ENCODE data around the gene ST6GALNAC6. TPM values are rescaled to one million over a fixed set of nuclear protein-coding genes. Genes with fewer than 3 reads are reported as not detected.

ST6GALNAC6 gene
- total RNA-seq, 1 donor from 2014 or later: 48.9 TPM

DNA sequence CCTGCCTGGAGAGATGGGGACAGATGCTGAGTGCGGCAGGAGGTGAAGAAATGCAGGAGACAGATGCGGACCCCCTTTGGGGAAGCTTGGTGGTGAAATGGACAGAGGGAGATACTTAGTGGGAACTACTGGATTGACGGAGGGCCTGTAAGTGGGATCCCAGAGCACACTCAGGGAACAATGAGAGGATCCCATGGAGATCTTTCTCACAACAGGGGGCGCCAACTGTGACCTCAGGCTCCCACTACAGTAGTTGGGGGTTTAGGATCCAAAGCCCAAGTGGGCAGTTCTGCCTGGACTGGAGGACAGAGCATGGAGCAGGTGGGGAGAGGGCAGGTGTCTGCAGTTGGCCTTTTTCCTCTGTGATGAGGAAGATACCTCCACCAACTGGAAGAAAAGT is 34.8 kb upstream of the ST6GALNAC6 start:
- no peak for DNase-seq (ENCODE audit: low spot score)

DNA sequence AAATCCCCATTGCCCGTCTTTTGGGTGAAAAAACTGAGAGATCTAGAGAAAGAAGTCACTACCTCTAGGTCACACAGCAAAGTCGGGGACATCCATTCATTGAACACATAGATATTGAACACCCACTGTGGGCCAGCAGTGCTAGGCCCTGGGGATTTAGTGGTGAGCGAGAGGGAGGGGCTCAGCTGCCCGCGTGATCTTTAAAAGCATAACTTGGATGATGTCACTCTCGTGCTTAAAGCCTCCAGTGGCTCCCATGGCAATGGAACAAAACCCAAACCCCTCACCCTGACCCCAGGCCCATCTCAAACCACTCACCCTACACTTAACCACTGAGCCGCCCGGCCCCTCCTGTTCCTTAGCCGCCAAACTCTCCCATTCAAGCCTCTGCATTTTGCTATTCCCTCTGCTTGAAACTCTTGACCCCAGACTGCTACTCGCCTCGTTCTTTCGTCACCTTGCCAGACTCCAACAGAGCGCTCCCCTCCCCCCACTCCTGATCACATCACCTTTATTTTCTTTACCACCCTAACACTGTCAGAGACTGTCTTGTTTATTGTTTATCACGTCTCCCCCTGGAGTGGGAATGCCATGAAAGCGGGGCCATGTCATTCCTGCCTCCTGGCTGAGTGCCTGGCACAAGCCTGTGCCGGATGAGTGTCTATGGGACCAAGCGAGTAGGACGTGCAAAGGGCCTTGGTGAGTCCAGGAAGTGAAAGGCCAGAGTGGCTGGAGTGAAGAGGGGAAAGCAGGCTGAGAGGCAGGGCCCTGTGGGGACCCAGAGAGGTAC is 31.9 kb upstream of the ST6GALNAC6 start:
- DNase-seq (ENCODE audit: low spot score): no peak

DNA sequence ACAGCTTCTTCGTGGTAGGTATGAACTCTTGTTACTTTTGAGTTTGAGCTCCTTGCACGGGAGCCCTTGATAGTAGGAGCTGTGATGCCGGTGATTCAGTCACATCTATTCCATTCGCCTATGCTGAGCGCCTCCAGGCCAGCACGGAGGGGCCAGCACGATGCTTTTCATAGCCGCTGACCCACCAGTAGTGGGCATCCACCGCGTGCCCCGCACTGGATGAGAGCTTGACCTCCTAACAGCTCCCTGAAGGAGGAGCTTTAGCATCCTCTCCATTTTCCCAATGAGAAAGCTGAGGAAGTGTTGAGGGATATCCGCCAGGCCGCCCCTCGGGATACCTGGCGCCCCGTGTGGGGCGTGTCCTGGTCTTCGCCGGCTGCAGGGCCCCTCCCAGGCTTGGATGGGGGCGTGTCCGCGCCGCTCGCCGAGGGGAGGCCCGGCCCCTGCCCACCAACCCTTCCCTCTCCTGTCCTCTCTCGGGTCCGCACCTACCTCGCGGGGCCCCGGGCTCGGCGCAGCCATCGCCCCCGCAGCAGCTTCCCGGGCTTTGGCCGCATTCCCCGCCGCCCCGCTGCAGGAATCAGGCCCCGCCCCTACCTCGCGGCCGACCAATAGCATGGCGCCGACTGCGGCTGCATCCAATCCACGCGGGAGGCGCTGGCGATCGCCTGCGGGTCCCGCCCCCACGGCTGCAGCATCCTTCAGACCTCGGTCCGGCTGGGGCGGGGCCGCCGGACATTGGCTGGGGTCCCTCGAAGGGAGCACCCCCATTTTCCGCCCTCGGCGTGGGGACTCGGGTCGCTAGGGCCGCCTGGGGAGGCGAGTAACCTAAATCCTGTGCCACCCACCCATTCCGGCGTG is 31.1 kb upstream of the ST6GALNAC6 start, which contains the start of gene PIP5KL1:
TSS of gene PIP5KL1 (minus strand) at position 547 of the 861 bp plus-strand sequence. CDS start at position 522, 25 bp downstream.
- DNase-seq (ENCODE audit: low spot score): no peak

DNA sequence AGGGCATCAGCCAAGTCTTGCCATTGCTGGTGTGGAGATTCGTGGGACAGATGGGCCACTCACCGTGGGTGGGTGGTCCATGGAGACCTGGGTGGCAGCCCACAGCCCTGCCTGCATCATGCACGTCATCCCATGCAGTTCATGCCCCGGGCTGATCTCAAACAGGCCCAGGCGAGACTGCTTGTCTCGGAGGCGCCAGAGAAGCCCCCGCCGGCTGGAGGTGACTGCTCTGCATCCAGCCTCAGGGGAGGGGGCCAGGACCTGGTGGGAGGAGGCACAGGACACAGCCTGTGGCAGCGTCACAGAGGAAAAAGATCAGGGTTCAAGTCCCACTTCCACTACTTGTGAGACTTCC is 30.2 kb upstream of the ST6GALNAC6 start:
- DNase-seq (ENCODE audit: low spot score): no peak

DNA sequence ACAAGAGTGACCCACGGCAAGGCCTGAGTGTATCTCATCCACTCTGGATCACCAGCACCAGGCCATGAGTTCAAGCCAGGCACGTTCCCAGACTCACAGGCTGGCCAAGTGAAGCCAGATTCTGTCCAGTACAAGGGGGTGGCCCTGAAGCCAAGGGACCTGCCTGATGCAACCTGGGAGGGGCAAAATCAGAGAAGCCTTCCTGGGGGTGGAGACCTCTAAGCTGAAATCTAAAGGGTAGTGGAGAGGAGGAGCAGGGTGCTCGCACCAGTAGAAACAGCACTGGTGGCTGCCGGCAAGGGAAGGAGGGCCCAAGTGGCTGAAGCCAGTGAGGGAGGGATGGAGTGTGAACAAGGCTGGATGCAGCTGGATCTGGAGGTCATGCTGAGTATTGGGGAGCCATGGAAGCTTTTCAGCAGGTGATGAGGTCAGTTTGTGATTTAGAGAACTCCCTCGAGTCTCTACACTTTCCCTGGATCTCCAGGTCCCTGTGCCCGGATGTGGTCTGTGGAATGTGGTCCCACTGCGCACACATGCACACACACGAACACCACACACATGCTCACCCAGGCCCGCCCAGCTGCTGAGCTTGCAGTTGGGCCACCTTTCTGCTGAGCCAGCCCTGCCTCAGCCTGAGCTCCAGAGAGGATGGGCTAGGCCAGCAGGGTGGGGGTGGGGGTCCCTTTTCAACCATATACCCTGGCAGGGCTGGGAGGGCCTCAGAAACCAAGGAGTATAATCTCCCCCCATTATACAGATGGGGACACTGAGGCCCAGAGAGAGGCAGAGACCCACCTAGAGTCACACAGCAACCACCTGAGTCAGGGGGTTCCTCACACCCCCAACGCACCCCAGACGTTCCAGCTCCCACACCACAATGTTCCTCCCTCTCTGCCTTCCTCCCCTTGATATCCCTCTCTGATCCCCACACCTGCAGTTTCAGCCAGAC is 29.5 kb upstream of the ST6GALNAC6 start:
- no peak for DNase-seq (ENCODE audit: low spot score)

DNA sequence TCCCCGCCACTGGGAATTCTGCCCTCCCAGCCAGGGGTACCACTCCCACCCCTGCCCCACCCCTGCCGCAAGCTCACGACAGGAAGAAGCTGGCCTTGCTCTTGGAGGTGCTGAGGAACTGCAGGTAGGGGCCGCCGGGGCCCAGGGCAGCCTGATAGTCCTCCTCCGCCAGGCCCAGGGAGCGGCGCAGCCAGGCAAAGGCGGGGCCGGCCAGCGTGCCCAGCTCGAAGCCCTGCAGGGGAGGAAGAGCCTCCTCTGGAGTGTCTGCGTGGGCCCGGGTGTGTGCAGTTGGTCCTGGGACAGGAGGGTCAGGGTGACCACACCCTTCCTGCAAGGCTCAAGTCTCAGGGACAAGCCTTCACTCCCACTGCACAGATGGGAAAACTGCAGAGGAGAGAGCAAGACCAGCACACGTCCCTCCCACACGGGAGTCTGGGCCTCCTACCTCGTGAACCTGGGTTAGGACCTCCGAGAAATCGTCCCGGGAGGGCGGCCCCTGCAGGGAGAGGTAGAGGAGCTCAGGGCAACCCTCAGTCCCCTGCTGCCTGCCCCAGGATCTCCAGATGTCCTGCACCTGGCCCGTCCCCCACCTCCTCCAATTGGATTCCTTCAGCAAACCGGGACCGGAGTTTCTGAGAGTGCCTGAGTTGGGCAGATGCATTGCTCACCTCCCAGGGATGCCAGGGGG is 28.7 kb upstream of the ST6GALNAC6 start:
- no peak for DNase-seq (ENCODE audit: low spot score)

DNA sequence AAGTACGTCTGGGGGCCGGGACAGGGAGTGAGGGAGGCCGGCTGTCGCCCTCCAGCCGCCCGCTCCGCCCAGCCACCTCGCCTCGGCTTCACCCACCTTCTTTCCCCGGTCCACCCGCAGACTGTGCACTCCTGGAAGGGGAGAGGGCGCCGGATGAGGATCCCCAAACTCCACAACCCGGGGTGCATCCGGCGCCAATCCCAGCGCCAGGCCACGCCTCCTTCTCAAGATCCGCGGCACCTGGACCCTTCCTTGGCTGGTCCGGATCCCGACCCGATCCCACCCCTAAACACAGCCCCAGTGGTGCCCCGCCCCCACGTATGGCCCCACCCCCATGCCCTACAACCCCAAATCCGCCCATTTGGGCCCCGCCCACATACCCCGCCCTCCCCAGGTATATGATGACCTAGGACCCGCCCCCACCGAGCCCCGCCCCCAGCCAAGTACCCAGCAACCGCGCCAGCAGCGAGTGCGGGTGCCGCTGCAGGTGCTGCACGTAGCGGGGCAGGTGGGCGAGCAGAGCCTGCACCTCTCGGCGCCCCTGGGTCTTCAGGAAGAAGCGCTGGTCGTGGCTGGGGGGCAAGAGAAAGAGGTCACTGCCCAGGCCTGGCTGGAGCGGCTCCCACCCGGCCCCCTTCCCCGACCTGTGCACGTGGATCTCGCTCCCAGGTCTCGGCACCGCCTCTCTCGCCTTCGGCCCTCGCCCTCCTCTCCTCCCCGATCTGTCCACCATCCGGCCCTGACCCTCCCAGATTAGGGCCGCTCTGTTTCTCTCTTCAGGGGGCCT is 28.0 kb upstream of the ST6GALNAC6 start:
- DNase-seq (ENCODE audit: low spot score): no peak

DNA sequence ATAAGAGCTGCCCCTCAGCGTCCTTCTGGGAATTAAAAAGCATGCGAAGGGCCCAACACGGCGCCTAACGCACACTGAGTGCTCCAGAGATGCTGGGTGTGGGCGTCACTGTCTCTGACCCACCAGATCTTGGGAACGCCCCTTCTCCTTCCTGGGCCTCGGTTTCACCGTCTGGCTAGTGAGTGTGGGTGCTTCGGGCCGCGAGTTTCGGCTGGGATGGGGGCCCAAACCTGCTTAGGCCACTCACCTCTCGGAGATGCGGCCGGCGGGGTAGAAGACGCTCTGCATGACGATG is 27.4 kb upstream of the ST6GALNAC6 start:
- no peak for DNase-seq (ENCODE audit: low spot score)

DNA sequence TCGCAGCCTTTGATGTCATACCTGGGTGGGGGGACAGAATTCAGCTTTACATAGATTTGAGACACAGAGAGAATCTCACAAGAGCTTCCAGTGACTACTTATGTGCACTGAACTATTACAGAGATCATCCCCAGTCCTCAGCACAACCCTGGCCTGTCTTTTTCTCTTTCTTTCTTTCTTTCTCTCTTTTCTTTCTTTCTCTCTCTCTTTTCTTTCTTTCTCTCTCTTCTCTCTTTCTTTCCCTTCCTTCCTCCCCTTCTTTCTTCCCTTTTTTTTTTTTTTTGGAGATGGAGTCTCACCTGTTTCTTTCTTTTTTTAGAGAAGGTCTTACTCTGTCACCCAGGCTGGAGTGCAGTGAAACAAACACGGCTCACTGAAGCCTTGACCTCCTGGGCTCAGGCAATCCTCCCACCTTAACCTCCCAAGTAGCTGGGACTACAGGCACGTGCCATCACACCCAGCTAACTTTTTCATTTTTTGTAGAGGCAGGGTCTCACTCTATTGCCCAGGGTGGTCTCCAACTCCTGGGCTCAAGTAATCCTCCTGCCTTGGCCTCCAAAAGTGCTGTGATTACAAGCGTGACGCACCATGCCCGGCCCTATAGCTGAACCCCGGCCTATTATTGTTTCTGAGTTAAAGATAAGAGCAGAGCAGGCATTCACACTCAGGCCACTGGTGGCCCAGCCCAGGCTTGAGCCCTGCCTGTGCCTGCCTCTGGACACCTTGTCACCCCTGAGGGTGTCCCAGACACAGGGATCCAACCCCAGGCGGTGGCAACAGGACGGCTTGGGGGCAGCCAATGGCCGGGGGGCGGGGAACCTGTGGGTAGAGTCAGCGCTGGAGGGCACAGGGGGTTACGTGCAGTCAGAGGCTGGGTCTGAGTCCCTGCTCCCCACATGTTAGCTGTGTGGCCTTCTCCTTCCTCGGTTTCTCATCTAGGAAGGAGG is 26.8 kb upstream of the ST6GALNAC6 start:
- DNase-seq (ENCODE audit: low spot score): no peak

DNA sequence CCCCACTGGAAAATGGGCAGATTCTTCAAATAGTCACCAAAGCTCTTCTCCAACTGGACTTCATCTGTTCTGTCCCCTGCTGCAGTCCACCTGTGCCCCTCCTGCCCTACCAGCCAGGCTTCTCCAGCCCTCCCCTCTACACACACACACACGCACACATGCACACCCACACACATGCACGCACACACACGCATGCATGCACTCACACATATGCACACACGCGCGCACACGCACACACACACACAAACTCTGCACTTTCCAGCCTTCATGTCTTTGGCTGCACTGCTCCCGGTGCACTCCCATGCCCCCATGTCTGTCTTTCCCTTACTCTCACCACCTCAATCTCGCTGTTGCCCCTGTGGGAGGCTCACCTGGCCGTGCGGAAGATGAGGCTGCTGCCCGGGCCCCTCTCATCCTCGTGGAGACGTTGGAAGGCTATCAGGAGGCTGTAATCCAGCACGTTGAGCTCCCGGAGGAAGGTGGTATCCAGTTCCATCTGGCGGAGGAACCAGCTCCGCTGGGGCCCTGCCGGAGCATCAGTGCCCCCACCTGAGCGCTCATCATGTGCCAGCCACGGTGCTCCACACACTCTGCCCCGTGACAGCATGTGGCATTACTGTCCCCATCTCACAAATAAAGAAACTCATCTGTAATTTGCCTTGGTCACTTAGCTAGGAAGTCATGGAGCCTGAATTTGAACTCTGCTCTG is 25.5 kb upstream of the ST6GALNAC6 start:
- DNase-seq (ENCODE audit: low spot score): no peak

DNA sequence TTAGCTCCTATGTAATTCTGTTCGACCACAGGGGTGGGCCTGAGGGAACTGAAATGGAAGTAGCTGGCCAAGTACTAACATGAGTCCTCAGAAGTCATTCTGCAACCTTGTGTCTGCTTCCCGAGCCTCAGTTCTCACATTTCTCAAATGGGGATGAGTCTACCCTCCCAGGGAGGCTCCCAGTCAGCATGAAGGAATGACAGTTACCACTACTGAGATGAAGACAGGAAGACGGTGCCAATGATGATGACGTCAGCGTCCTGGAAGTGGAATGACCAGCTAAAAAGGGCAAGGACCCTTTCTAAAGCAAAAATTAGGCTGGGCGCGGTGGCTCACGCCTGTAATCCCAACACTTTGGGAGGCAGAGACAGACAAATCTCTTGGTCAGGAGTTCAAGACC is 24.4 kb upstream of the ST6GALNAC6 start:
- no peak for DNase-seq (ENCODE audit: low spot score)

DNA sequence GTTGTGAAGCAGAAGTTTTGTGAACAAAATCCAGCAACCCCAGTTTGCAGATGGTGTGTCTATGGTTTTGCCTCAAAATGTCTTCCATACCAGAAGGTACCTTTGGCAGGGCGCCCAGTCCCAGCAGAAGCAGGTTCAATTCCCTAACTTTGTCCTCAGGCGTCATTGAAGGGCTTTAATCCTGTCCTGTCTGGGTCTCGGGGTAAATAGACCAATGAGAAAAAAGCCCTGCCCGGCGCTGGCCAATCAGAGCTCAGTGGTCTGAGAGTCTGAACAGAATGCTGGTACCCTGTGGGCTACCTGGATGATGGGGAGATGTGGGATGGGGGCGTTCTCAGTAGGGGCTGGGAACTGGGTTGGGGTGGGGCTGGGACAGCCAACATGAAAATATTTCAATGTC is 23.6 kb upstream of the ST6GALNAC6 start:
- no peak for DNase-seq (ENCODE audit: low spot score)

DNA sequence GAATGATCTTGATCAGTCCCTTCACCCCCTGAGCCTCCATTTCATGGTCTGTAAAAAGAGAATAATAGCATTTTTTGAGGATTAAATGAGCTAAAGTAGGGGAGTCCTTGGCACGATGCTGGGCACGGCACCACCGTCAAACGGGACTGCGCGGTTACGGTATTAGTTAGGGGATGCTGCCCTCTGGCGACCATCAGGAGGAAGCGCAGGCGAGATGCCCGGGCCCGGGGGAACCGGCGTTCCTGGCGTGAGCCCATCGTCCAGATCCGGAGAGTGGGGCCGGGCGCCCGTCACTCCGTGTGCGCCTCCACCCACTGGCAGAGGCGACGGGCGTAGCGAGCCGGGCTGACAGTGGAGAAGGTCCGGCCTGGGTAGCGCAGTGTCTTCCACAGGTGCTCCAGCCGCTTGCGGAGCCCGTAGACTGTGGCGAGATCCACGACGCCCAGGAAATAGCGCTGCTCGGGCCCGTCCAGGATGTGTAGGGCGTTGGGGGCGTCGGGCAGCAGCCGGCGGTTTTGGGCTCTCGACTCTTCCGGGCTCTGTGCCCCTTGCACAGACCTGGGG is 22.2 kb upstream of the ST6GALNAC6 start:
- peak; percentile 82 for DNase-seq (ENCODE audit: low spot score)

DNA sequence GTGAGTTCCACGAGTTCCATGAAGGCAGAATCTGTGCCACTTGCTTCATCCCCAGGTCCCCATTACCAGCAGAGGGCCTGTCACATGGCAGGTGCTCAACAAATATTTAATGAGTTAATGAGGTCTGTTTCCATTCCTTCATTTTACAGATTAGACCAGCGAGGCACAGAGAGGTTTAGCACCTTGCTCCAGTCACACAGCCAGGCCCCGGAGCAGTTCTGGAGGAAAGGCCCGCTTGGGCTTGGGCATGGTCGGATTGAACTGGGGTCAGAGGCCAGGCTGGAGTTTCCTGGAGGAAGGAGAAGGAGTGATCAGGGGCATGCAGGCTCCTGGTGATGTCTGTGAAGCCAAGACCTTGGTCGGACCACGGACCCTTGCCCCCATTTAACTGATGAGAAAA is 21.4 kb upstream of the ST6GALNAC6 start:
- DNase-seq (ENCODE audit: low spot score): no peak

DNA sequence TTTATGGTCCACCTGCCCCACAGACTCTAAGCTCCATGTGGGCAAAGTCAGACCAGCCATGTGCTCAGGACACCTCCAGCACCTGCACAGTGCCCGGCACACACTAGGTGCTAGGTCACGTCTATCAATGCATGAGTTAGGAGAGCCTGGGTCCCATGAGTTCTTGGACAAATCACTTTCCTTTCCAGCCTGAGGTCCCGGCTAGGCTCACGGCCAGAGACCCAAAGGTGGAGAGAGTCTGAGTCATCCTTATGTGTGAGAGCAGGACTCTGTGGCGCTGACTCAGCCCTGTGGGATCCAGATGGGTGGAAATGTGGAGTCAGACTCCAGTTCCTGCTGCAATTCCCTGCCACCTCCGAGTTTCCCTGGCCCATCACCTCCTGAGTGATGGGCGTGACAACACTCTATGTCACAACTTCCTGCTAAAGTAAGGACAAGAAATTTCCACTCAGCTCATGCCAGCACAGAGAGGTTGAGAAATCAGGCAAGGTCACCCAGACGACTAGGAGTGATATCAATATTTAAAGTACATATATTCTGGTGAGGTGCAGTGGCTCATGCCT is 19.9 kb upstream of the ST6GALNAC6 start:
- peak; percentile 89 for DNase-seq (ENCODE audit: low spot score)

DNA sequence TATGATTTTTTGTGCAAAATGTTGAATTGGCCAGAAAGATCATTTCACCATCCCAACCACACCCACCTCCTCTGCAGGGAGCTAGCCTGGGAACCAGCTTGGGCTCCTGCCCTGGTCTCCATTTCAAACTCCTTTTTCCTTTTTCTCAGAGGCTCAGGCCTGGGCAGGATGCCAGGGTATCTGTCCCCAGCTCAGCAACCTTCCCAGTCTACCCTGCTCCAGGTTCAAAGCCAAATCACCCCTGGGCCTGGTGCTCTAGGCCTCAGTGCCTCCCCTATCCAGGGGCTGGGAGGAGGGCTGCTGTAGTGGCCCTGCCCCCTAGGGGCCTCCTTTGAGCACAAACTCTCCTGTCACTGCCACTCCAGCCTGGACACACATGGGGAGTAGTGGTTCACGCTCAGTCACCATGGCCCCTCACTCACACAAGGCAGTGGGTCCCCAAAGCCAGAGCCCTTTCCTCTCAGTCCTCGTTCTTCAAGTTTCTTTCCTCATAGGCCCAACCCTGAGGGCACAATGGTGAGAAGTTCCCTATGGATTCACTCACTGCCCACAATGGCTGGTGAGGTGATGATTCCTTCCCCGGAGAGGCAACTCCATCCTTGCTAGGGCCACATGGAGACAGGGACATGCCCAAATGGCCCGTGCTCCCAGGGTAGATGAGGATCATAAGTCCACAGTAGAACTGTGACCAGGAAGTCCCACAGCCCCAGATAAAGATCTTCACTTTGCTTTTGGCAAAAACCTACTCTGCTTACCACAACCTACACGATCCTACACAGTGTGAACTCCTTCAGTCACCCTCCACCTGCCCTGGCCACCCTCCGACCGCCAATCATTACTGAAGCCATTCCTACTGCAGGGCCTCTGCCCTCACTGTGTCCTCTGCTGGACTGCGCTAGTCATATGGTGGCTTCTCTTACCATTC is 19.0 kb upstream of the ST6GALNAC6 start:
- no peak for DNase-seq (ENCODE audit: low spot score)

DNA sequence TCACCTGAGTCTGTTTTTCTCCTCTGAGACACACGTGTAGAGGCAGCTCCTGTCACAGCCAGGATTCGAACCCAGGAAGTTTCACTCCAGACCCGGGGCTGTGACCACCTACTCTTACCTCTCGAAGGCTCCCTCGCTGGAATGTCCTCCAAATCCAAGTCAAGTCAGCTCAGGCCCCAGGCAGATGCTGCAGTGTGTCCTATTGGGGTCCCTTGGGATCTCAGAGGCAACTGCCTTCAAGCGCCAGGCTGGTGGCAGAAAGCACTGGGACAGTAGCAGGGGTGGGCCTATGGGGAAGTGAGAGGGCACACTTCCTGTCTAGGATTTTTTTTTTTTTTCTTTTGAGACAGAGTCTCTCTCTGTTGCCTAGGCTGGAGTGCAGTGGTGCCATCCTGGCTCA is 18.2 kb upstream of the ST6GALNAC6 start:
- DNase-seq (ENCODE audit: low spot score): no peak
